ENCODE data around the gene RBP4. TPM values are rescaled to one million over a fixed set of nuclear protein-coding genes. Genes with fewer than 3 reads are reported as not detected.
"Not testable (repeated sequence)": the region's sequence is repeated elsewhere in the genome, so short reads cannot be mapped to it uniquely, and the experiment has no call there.

RBP4 gene
- total RNA-seq, 1 donor from 2014 or later, result 0.54 TPM

GRCh38 chr10:93547522-93547921, 53.5 kb downstream of the RBP4 start:
- Mint-ChIP-seq H3K27ac (no peak overlapping the region), H3K36me3 (no peaks in the 10 kb centered on the region), H3K4me3 (no peak overlapping the region), H3K27me3 (ENCODE audit: low read depth) (peaks cover 33% of the 10 kb centered on the region), H3K9me3 (no peaks in the 10 kb centered on the region), H3K4me1 (peaks cover 5% of the 10 kb centered on the region)
- TF ChIP-seq CTCF (IDR thresholded peaks at IDR 0.05; ENCODE audit: unreplicated experiment), result no peak
- no peak for DNase-seq (ENCODE audit: low spot score in 2 of 2, unreplicated experiment in 2 of 2)

GRCh38 chr10:93546995-93547394, 54.0 kb downstream of the RBP4 start:
- not testable (repeated sequence) for H3K27ac Mint-ChIP-seq; DNase-seq (ENCODE audit: low spot score in 2 of 2, unreplicated experiment in 2 of 2); H3K9me3 Mint-ChIP-seq; H3K36me3 Mint-ChIP-seq; H3K4me3 Mint-ChIP-seq
- peaks cover 35% of the 10 kb centered on the region for H3K27me3 Mint-ChIP-seq (ENCODE audit: low read depth)
- peaks cover 11% of the 10 kb centered on the region for H3K4me1 Mint-ChIP-seq

- Mint-ChIP-seq H3K4me1 (peaks cover 11% of the 10 kb centered on the region), H3K4me3 (peak overlapping the region; percentile 53), H3K36me3 (no peaks in the 10 kb centered on the region), H3K27ac (peak overlapping the region; percentile 55), H3K27me3 (ENCODE audit: low read depth) (peaks cover 58% of the 10 kb centered on the region), H3K9me3 (no peaks in the 10 kb centered on the region)
- DNase-seq (ENCODE audit: low spot score in 2 of 2, unreplicated experiment in 2 of 2), result peak in 1 of 2 experiments; percentile 62
- TF ChIP-seq CTCF (IDR thresholded peaks at IDR 0.05; ENCODE audit: unreplicated experiment), result no peak
Measured at GRCh38 chr10:93542358-93542791, 58.7 kb downstream of the RBP4 start.

Other genes starting within 250 kb of the RBP4 start
- 53.3 to 58.5 TPM (median 56.0 TPM) in 3 replicates for gene MYOF, start 118.9 kb downstream of the RBP4 start, total RNA-seq
- 6.0 to 6.3 TPM (median 6.0 TPM) in 3 replicates for gene CEP55, start 104.6 kb downstream of the RBP4 start, total RNA-seq
- not detected in 3 replicates for gene FFAR4, start 34.6 kb downstream of the RBP4 start, total RNA-seq
- gene PDE6C, start 11.3 kb upstream of the RBP4 start, total RNA-seq, result not detected in 3 replicates
- gene FRA10AC1, start 101.4 kb upstream of the RBP4 start, total RNA-seq, result 23.4 to 27.0 TPM (median 24.2 TPM) in 3 replicates
- 0.13 to 0.59 TPM in 2 of 3 replicates, not detected in the other for gene LGI1, start 156.7 kb upstream of the RBP4 start, total RNA-seq